ENCODE results near the gene NUCB1.
"Not testable (repeated sequence)": the region's sequence is repeated elsewhere in the genome, so short reads cannot be mapped to it uniquely, and the experiment has no call there.

The NUCB1 gene

DNA sequence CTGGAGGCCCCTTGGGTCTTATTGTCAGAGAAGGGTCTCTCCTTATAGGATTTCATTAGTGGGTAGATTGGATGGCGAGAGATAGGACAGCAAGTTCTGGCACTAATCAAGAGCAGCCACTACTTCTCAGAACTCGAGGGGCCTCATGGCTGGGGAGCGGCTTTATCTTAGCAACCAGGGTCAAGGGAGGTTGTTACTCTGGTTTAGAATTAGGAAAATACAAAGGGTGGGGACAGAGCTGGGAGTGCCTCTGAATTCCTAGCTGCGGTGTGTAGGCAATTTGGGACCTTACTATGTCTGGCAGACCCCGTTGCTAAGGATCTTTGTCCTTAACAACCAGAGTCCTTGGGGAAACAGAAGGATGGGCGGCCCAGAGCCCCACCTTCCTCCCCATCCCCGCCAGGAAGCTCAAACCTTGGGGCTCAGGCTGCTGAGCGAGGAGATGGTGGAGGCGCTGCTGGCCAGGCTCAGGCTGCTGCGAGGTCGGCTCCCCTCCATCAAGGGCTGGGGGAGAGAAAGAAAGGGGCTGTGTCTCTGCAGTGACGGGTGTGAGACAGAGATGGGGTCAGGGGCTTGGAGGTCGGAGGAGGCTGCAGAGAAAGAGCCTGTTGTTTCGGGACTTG, 32.9 kb upstream of the NUCB1 start:
- Histone ChIP-seq H3K9me3 (ENCODE audit: severe bottlenecking) (no peaks in the 10 kb centered on the region), H3K27ac (no peak overlapping the region), H3K27me3 (ENCODE audit: insufficient read depth, low read depth, severe bottlenecking) (no peaks in the 10 kb centered on the region), H3K36me3 (peaks cover 5% of the 10 kb centered on the region), H3K4me3 (ENCODE audit: low read depth, low read length) (no peak overlapping the region)
- TF ChIP-seq, protein P1, sequence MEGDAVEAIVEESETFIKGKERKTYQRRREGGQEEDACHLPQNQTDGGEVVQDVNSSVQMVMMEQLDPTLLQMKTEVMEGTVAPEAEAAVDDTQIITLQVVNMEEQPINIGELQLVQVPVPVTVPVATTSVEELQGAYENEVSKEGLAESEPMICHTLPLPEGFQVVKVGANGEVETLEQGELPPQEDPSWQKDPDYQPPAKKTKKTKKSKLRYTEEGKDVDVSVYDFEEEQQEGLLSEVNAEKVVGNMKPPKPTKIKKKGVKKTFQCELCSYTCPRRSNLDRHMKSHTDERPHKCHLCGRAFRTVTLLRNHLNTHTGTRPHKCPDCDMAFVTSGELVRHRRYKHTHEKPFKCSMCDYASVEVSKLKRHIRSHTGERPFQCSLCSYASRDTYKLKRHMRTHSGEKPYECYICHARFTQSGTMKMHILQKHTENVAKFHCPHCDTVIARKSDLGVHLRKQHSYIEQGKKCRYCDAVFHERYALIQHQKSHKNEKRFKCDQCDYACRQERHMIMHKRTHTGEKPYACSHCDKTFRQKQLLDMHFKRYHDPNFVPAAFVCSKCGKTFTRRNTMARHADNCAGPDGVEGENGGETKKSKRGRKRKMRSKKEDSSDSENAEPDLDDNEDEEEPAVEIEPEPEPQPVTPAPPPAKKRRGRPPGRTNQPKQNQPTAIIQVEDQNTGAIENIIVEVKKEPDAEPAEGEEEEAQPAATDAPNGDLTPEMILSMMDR (IDR thresholded peaks at IDR 0.05; ENCODE audit: low read depth, low read length), result no peak
- DNase-seq, result no peak

- H3K9me3 ChIP-seq (ENCODE audit: severe bottlenecking), result no peaks in the 10 kb centered on the region
- DNase-seq, result no peak
- no peak overlapping the region for H3K27ac ChIP-seq
- no peaks in the 10 kb centered on the region for H3K27me3 ChIP-seq (ENCODE audit: insufficient read depth, low read depth, severe bottlenecking)
- TF ChIP-seq, protein P1 (IDR thresholded peaks at IDR 0.05; ENCODE audit: low read depth, low read length), result no peak
- H3K36me3 ChIP-seq, result peaks cover 5% of the 10 kb centered on the region
- H3K4me3 ChIP-seq (ENCODE audit: low read depth, low read length), result no peak overlapping the region
Observed at GRCh38 chr19:48867746-48868113, 32.4 kb upstream of the NUCB1 start.

DNA sequence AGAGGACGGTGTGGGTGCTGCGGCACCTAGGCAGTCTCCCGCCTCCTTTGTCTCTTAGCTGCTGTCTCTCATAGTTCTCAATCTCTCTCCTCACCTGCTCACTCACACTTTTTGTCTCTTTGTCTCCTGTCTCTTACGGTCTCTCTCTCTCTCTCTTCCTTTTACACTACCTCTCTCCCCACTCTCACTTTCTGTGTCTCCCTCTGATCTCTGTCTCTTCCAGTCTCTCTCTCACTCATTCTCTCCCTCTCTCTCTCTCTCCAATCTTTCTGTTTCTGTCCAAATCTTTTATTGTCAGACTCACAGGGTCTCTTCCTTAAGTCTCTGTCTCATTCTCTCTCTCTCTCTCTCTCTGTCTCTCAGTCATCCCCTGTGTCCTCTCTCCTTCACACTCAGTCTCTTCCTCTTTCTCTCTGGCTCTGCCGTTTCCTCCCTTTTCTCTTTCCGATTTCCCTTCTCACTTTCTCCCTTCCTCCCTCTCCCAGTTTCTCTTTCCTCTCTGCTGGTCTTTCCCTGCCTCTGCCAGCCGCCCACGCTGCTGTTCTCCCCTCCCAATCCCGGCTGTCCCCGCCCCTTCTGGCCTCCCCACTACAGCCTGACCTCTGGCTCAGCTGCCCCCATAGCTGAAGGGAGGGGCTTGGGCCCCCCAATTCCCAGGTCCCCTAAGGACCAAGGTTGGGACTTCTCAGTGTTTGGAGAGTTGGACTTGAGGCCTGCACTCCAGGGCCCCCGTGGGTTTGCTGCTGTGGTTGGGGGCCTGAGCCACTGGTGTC, 31.8 kb upstream of the NUCB1 start, which contains the start of gene PLEKHA4:
Gene PLEKHA4 (minus strand): TSS at position 504 of the 773 bp plus-strand sequence. CDS start 997 bp downstream, outside the sequence.
- Histone ChIP-seq H3K4me3 (ENCODE audit: low read depth, low read length) (no peak within 1 kb of the TSS), H3K36me3 (peaks cover 8% of the 10 kb centered on the region), H3K27ac (peak within 1 kb of the TSS; percentile 25), H3K27me3 (ENCODE audit: insufficient read depth, low read depth, severe bottlenecking) (no peaks in the 10 kb centered on the region), H3K9me3 (ENCODE audit: severe bottlenecking) (no peaks in the 10 kb centered on the region)
- peak; percentile 45 for DNase-seq
- TF ChIP-seq, protein P1 (IDR thresholded peaks at IDR 0.05; ENCODE audit: low read depth, low read length), result no peak

- Histone ChIP-seq H3K36me3 (peaks cover 20% of the 10 kb centered on the region), H3K4me3 (ENCODE audit: low read depth, low read length) (no peak overlapping the region), H3K27ac (no peak overlapping the region), H3K27me3 (ENCODE audit: insufficient read depth, low read depth, severe bottlenecking) (no peaks in the 10 kb centered on the region), H3K9me3 (ENCODE audit: severe bottlenecking) (no peaks in the 10 kb centered on the region)
- TF ChIP-seq, protein P1 (IDR thresholded peaks at IDR 0.05; ENCODE audit: low read depth, low read length), result no peak
- DNase-seq, result no peak
Observed at GRCh38 chr19:48870048-48870447, 30.1 kb upstream of the NUCB1 start.

GRCh38 chr19:48871471-48872181, 28.5 kb upstream of the NUCB1 start:
- H3K9me3 ChIP-seq (ENCODE audit: severe bottlenecking); DNase-seq; H3K27ac ChIP-seq; H3K4me3 ChIP-seq (ENCODE audit: low read depth, low read length); H3K27me3 ChIP-seq (ENCODE audit: insufficient read depth, low read depth, severe bottlenecking): not testable (repeated sequence)
- peaks cover 34% of the 10 kb centered on the region for H3K36me3 ChIP-seq

All from WERI-Rb-1 (cell line).